GM19324 (cell line): ENCODE data around the gene ARHGAP31.

Experiments
- ATAC-seq: cut with Tn5 transposase; IDR thresholded peaks from one replicate; pipeline ENCODE4 v1.9.1; 2021; ENCODE audit warnings: mild to moderate bottlenecking, moderate library complexity; ENCODE audit not compliant: unreplicated experiment, low FRiP score

The ARHGAP31 gene

DNA sequence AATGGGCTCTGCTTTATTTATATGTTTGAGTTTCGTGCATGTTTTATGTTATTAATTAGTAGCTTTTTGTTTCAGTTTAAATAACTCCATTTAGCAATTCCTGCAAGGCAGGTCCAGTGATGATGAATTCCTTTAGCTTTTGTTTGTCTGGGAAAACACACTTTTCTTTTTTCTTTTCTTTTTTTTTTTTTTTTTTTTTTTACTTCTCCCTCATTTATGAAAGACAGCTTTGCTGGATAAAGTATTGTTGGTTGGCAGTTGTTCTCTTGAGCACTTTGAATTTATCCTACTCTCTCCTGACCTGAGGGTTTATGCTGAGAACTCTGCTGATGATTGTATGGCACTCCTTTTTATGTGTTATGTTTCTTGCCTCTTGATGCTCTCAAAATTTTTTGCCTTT is 133.5 kb downstream of the ARHGAP31 start:
- ATAC-seq = no peak

DNA sequence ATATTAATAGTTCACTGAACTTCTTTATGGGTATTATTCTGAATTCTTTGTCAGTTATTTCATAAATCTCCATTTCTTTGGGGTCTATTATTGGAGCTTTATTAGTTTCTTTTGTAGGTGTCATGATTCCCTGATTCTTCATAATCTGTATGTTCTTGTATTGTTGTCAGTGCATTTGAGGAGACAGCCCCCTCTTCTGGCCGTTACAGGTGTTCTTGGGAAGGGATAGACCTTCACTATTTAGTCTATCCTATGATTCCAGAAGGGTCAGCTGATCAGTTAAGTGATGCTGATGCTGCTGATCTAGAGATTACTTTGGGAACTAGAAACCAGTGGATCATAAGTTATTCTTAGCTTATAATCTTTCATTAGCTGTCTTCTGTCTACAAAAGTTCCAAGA is 134.4 kb downstream of the ARHGAP31 start:
- ATAC-seq = no peak

DNA sequence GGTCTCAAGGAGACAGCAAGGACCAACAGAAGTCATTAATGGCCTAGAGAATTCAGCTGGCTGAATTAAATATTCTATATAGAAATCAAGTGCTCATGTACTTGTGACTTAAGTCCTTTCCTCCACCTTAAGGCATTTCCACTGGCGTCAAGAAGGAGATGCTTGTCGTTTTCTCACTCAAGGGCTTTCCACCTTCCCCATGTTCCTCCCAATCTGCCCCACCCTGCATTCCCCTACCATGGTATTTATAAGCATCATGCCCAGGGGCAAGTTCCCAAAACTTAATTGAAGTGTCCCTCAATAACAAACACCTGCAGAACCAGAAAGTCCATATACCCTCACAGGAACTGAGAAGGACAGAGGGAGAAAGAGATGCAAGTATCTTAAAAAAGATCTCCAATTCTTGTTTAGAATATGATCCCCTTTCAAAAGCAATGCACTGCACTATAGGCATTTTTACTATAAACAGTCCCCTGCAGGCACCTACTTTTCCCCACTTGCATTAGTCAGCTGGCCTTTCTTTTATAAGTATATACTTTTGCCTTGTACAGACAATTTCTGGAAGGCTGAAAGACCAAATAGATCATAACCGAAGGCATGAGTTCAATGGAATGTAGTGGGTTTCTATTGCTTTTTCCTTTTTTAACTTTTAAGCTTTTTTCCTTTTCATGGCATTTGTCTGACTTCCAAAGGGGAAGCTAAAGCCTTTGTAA is 139.6 kb downstream of the ARHGAP31 start:
- ATAC-seq = no peak

DNA sequence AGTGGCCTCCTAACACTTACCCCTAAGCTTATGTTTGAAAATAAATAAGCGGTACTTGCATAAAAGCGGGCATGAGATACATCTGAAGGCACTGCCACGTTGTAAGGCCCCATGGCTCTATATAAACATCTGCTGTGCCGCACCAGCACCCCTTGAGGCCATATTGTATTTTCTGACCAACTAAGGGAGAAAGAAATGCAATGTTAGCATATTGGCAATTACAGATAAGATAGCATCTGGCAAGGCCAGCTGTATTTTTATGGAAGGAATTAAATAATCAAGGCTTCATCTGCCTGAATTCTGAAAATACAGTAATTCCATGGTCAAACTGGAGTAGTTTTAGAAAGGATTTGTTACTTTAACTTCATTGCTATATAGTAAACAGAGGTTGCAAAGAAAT is 140.5 kb downstream of the ARHGAP31 start:
- no peak for ATAC-seq

DNA sequence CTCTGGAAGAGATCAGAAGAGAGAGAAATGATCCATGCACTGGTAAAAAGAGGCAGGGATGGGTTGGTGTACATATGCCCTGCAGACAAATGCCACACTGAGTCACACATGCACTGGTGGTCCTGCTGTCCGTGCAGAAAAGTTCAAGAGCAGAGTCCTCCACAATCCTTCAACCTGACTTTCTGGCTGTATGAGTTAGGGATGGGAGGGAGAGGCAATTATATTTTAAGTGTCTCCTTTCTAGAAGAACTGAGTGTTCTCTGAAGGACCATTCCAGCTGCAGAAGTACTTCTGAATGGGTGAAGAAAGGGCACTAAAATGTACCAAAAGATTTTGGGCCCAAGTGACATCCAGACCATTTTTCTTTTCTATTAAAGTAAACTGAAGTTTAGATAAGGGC is 142.8 kb downstream of the ARHGAP31 start:
- no peak for ATAC-seq

DNA sequence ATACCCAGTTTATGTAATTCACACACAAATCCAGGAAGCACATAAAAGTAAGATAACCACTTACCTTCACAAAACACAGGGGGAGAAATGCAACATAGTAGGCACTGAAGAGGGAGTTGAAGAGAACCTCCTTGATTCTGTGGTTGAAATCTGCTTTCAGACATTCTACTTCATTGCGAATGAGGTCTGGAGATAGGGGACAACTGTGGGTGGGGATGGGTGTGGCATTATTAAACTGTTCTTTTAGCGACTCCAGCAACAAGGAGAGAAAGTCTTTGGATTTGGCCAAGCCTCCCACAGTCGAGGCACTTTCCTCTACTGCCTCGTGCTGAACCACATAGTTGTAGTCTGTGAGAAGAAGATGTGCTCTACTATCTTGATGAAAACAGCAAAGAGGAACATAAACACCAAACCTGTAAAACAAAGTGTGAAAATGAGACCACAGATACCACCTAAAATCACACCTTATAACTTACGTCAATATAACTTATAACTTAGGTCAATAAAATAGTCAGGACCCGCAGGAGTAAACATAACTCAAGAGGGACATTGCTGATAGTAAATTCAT is 143.6 kb downstream of the ARHGAP31 start:
- no peak for ATAC-seq

DNA sequence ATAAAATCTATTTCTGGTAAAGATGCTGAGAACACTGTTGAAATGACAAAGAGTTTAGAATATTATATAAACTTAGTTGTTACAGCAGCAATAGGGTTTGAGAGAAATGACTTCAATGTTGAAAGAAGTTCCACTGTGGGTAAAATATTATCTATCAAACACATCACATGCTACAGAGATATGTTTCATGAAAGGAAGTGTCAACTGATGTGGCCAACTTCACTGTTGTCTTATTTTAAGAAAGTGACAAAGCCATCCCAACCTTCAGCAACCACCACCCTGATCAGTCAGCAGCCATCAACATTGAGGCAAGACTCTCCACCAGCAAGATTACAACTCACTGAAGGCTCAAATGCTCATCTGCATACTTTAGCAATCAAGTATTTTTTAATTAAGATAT is 149.0 kb downstream of the ARHGAP31 start:
- no peak for ATAC-seq

DNA sequence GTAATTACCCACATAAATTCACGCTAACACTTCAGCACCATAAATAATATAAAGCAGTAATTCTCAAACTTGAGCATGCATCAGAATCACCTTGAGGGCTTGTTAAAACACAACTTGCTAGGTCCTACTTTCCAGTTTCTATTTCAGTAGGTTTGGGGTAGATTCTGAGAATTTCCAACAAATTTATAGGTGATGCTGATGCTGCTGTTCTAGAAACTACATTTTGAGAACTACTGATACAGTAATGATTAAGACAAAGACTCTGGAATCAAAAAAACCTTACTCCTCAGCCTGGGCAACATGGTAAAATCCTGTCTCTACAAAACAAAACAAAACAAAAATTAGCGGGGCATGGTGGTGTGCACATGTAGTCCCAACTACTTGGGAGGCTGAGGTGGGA is 150.4 kb downstream of the ARHGAP31 start:
- no peak for ATAC-seq

DNA sequence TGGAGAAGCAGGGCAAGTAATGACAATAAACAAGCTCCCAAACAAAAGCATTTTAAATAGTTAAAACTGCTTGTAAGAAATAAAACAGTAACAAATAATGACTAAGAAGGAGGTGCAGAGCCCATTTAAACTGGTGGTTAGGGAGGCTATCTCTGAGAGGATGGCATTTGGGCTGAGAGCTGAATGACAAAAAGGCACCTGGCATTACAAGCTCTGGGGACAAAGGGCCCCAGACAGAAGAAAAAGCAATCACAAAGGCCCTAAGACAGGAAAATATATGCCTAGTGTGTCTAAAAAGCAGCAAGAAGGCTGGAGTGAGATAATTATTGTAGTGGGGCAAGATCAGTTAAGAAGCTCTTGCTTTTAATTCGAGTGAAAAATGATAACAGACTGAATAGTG is 159.6 kb downstream of the ARHGAP31 start:
- no peak for ATAC-seq

DNA sequence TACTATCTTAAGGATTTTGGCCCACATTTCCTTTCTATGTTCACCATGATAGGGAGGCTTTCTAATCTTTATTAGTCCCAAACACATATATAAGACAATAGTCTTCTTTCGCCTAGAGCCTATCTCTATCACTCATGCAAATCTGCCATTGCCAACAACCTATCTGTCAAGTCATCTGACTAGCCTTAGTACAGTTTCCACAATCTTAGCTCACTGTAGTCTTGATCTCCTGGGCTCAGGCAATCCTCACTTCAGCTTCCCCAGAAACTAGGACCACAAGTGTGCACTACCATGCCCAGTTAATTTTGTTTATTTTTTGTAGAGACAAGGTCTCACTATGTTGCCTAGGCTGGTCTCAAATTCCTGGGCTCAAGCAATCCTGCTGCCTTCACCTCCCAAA is 162.3 kb downstream of the ARHGAP31 start:
- no peak for ATAC-seq

DNA sequence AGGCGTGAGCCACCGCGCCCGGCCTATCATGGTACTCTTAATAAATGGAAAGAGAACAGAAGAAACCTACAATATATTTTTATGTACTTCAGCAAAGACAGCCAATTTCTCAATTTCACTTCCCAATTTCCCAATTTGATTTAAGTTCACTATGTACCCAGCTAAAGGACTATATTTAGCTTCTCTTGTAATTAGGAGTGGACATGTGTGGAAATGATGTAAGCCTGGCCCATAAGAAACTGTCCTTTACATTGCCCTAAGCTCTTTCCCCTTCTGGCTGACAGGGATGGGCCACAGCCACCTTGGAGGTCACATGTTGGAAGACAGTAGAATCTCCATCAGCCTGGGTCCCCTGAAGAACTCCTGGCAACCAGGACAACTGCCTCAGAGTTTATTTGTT is 163.1 kb downstream of the ARHGAP31 start:
- no peak for ATAC-seq

DNA sequence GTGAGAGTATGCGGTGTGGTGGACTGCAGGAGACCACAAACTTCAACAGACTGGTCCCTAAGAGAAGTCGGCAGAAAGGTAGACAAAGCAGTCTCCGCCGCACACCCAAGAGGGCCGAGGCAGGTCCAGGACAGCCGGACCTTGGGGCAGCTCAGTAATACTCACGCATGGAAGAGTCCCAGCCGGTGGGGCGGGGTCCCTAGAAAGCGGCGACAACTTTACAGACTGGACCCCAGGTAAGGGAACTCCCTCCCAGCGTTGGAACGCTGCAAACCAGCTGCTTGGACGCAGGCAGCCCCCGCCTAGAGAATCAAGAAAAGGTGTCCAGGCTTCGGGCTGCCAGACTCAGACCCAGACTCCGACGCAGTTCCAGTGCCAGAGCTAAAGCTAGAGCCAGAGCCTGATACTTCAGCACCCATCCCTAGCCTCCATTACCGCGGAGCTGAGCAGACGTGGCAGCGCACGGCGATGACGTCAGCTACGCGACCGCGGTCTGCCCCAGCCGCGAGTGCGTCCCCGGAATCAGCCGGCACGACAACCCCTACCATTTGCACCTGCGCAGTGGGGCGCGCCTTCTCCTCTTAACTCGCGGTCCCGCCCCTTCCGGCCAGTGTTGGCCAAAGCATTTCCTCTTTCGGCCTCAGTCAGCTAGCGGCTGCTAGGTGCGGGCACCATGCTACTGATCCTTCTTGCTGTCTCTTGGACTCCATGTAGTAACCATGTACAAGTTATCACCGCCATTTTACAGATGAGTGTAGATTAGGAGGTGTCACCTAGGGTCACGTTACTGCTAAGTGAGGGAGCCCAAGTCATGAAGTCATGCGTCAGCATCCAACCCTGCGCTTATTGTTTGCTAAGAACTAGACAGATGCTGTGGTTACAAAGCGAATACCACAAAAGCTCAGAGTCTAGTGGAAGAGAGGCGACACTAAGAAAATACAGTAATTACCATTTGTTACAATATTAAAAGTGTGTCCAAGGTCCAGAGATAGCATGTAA is 169.3 kb downstream of the ARHGAP31 start, which contains the start of gene TMEM39A:
Gene TMEM39A, minus strand, starts transcription at position 445 of the 999 bp plus-strand sequence. CDS start 1,541 bp downstream, outside the sequence.
- peak; percentile 97 for ATAC-seq

DNA sequence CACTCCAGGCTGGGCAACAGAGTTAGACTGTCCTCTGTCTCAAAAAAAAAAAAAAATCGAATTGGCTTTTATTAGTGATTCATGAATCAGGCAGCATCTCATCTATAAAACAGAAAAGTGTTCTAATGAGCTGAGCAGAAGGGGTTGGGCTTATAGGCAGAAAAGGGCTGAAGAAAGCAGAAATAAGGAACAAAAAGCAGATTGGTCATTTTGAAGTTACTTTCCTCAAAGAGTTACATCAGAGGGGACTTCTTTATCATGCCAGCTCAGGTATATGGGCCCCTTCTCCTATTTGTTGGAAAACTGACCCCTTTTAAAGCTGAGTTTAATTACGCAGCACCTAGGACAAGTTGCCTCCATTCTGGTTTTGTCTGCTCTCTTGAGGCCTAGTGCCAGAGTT is 173.9 kb downstream of the ARHGAP31 start:
- no peak for ATAC-seq

DNA sequence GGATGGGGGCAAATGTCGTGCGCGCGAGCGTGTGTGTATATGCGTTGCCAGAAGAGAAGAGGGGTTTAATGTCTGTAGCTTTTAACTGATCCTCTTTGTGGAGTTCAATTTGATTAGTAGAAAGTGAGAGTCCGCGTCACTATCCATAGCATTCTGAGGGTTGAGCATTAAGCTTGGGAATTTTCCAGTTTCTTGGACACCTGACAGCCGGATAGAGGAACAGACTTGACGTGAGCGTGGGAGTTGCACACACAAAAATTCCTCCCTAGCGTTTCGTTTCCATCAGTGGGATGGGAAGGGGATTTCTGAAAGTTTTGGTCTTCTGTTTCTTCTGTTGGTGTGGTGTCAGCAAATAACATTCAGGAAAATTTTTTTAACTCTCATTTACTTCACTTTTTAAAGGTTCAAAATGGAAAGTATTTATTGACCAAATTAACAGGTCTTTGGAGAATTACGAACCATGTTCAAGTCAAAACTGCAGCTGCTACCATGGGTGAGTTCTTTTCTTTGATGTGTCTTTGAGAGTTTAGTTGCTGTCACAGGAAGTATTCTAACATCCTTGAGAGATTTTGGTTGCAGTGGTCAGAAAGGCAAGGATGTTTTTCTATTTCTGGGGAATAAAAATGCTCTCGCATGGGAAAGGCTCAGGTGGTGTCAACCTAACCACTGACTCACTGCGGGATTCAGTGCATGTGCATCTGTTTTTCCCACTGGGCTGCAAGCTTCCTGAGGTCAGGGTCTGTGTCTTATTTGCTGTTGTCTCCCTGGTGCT is 175.4 kb downstream of the ARHGAP31 start:
- ATAC-seq = no peak
